ENCODE data around the gene CASP2.

CASP2 gene

GRCh38 chr7:143292876-143293275, 4.7 kb downstream of the CASP2 start:
- Histone ChIP-seq H3K4me1 (ENCODE audit: low read length) (peaks cover 7% of the 10 kb centered on the region), H3K4me2 (ENCODE audit: low read length) (no peak overlapping the region), H3K36me3 (replicated peaks; ENCODE audit: low read depth, low read length) (peaks cover 57% of the 10 kb centered on the region), H3K27me3 (ENCODE audit: low read depth, low read length) (no peaks in the 10 kb centered on the region), H2AFZ (ENCODE audit: low read depth, low read length) (no peak overlapping the region), H3K27ac (ENCODE audit: low read length) (no peak overlapping the region), H3K79me2 (ENCODE audit: low read length) (peaks cover 43% of the 10 kb centered on the region), H4K20me1 (ENCODE audit: insufficient read depth, low read length) (no peaks in the 10 kb centered on the region), H3K9me3 (ENCODE audit: insufficient read depth, low read length) (no peaks in the 10 kb centered on the region), H3K4me3 (ENCODE audit: low read length) (no peak overlapping the region), H3K9ac (ENCODE audit: low read length) (no peak overlapping the region)
- no peak for TF ChIP-seq CTCF (IDR thresholded peaks at IDR 0.05; ENCODE audit: low read depth, low read length)
- no peak for TF ChIP-seq EZH2phosphoT487 (IDR thresholded peaks at IDR 0.05; ENCODE audit: low read depth)

GRCh38 chr7:143295870-143296269, 7.7 kb downstream of the CASP2 start:
- Histone ChIP-seq H3K79me2 (ENCODE audit: low read length) (peaks cover 17% of the 10 kb centered on the region), H3K9ac (ENCODE audit: low read length) (no peak overlapping the region), H2AFZ (ENCODE audit: low read depth, low read length) (no peak overlapping the region), H3K27me3 (ENCODE audit: low read depth, low read length) (no peaks in the 10 kb centered on the region), H3K36me3 (replicated peaks; ENCODE audit: low read depth, low read length) (peaks cover 77% of the 10 kb centered on the region), H3K27ac (ENCODE audit: low read length) (no peak overlapping the region), H4K20me1 (ENCODE audit: insufficient read depth, low read length) (no peaks in the 10 kb centered on the region), H3K4me1 (ENCODE audit: low read length) (no peaks in the 10 kb centered on the region), H3K9me3 (ENCODE audit: insufficient read depth, low read length) (no peaks in the 10 kb centered on the region), H3K4me3 (ENCODE audit: low read length) (no peak overlapping the region), H3K4me2 (ENCODE audit: low read length) (no peak overlapping the region)
- TF ChIP-seq CTCF (IDR thresholded peaks at IDR 0.05; ENCODE audit: low read depth, low read length) (no peak), EZH2phosphoT487 (IDR thresholded peaks at IDR 0.05; ENCODE audit: low read depth) (no peak)

- Histone ChIP-seq H3K27me3 (ENCODE audit: low read depth, low read length) (no peaks in the 10 kb centered on the region), H3K4me1 (ENCODE audit: low read length) (no peaks in the 10 kb centered on the region), H4K20me1 (ENCODE audit: insufficient read depth, low read length) (no peaks in the 10 kb centered on the region), H3K4me2 (ENCODE audit: low read length) (no peak overlapping the region), H3K36me3 (replicated peaks; ENCODE audit: low read depth, low read length) (peaks cover 78% of the 10 kb centered on the region), H3K27ac (ENCODE audit: low read length) (no peak overlapping the region), H2AFZ (ENCODE audit: low read depth, low read length) (no peak overlapping the region), H3K79me2 (ENCODE audit: low read length) (peaks cover 9% of the 10 kb centered on the region; the same call in 1 of the 2 replicates), H3K9me3 (ENCODE audit: insufficient read depth, low read length) (no peaks in the 10 kb centered on the region), H3K9ac (ENCODE audit: low read length) (no peak overlapping the region), H3K4me3 (ENCODE audit: low read length) (no peak overlapping the region)
- TF ChIP-seq EZH2phosphoT487 (IDR thresholded peaks at IDR 0.05; ENCODE audit: low read depth), result no peak
- TF ChIP-seq CTCF (IDR thresholded peaks at IDR 0.05; ENCODE audit: low read depth, low read length), result no peak
Observed at GRCh38 chr7:143296686-143297085, 8.5 kb downstream of the CASP2 start.

- H3K79me2 ChIP-seq (ENCODE audit: low read length), result 0 out of 2 replicates have a peak, but pooled peaks cover 3% of the 10 kb centered on the region
Observed at GRCh38 chr7:143299346-143299745, 11.2 kb downstream of the CASP2 start.

More at GRCh38 chr7:143299346-143299745, 11.2 kb downstream of the CASP2 start:
- H3K4me1 ChIP-seq (ENCODE audit: low read length), result no peaks in the 10 kb centered on the region
- H3K9ac ChIP-seq (ENCODE audit: low read length), result no peak overlapping the region
- no peak overlapping the region for H3K4me3 ChIP-seq (ENCODE audit: low read length)
- H3K27ac ChIP-seq (ENCODE audit: low read length), result no peak overlapping the region
- H3K9me3 ChIP-seq (ENCODE audit: insufficient read depth, low read length), result no peaks in the 10 kb centered on the region
- no peak overlapping the region for H2AFZ ChIP-seq (ENCODE audit: low read depth, low read length)
- TF ChIP-seq CTCF (IDR thresholded peaks at IDR 0.05; ENCODE audit: low read depth, low read length) (no peak), EZH2phosphoT487 (IDR thresholded peaks at IDR 0.05; ENCODE audit: low read depth) (no peak)
- H3K4me2 ChIP-seq (ENCODE audit: low read length), result no peak overlapping the region
- H4K20me1 ChIP-seq (ENCODE audit: insufficient read depth, low read length), result no peaks in the 10 kb centered on the region
- H3K36me3 ChIP-seq (replicated peaks; ENCODE audit: low read depth, low read length), result peaks cover 81% of the 10 kb centered on the region
- no peaks in the 10 kb centered on the region for H3K27me3 ChIP-seq (ENCODE audit: low read depth, low read length)
